Epidermal melanocyte (primary cell): ENCODE data around the gene HLA-DQB1.
"Not testable (repeated sequence)": the region's sequence is repeated elsewhere in the genome, so short reads cannot be mapped to it uniquely, and the experiment has no call there.

Source experiments
- DNase-seq: peaks from one replicate; pipeline ENCODE4 v3.0.0; 2011; ENCODE audit warnings: low spot score; ENCODE audit not compliant: insufficient read length

The HLA-DQB1 gene

GRCh38 chr6:32662836-32663235, 3.6 kb downstream of the HLA-DQB1 start:
- DNase-seq = no peak

GRCh38 chr6:32662099-32662498, 4.4 kb downstream of the HLA-DQB1 start:
- no peak for DNase-seq

GRCh38 chr6:32659856-32660595, 6.4 kb downstream of the HLA-DQB1 start:
- DNase-seq = no peak

GRCh38 chr6:32658268-32658897, 8.1 kb downstream of the HLA-DQB1 start:
- DNase-seq = no peak

- not testable (repeated sequence) for DNase-seq
These were observed 8.6 kb downstream of the HLA-DQB1 start for GRCh38 chr6:32657819-32658218.

- DNase-seq = not testable (repeated sequence)
These were observed 9.1 kb downstream of the HLA-DQB1 start for GRCh38 chr6:32657329-32657728.

- no peak for DNase-seq
These were observed 11.2 kb downstream of the HLA-DQB1 start for GRCh38 chr6:32655203-32655710.

- DNase-seq = no peak
These were observed 21.3 kb downstream of the HLA-DQB1 start for GRCh38 chr6:32645047-32645703.

GRCh38 chr6:32643904-32644303, 22.6 kb downstream of the HLA-DQB1 start:
- no peak for DNase-seq

- DNase-seq = no peak
These were observed 23.7 kb downstream of the HLA-DQB1 start for GRCh38 chr6:32642720-32643106.

GRCh38 chr6:32641785-32642719, 24.4 kb downstream of the HLA-DQB1 start:
- DNase-seq = not testable (repeated sequence)

GRCh38 chr6:32641122-32641521, 25.3 kb downstream of the HLA-DQB1 start:
- DNase-seq = no peak

- DNase-seq = no peak
These were observed 26.7 kb downstream of the HLA-DQB1 start for GRCh38 chr6:32639440-32640394.

GRCh38 chr6:32638532-32639219, 27.8 kb downstream of the HLA-DQB1 start:
- DNase-seq = no peak

GRCh38 chr6:32637883-32638282, 28.6 kb downstream of the HLA-DQB1 start:
- no peak for DNase-seq

GRCh38 chr6:32637219-32637880, 29.1 kb downstream of the HLA-DQB1 start, which contains the start of gene HLA-DQA1:
Gene HLA-DQA1, plus strand, starts transcription at chr6:32637406. Its CDS starts 53 bp downstream, at chr6:32637459.
- no peak for DNase-seq

- no peak for DNase-seq
These were observed 30.8 kb downstream of the HLA-DQB1 start for GRCh38 chr6:32635526-32636123.

- DNase-seq = not testable (repeated sequence)
These were observed 36.7 kb downstream of the HLA-DQB1 start for GRCh38 chr6:32629793-32630192.
